NCI-H2227 treated with DMSO at 0.1 percent for 48 hours (cell line): ENCODE data around the gene NCKAP5.
A peak's percentile ranks its signal among the peaks of the same experiment; 100 is the strongest.
"Not testable (repeated sequence)": the region's sequence is repeated elsewhere in the genome, so short reads cannot be mapped to it uniquely, and the experiment has no call there.

Experiments
- DNase-seq: peaks from one replicate; lab custom pipeline; 2025; lab: John Stamatoyannopoulos, UW

Gene NCKAP5

DNA sequence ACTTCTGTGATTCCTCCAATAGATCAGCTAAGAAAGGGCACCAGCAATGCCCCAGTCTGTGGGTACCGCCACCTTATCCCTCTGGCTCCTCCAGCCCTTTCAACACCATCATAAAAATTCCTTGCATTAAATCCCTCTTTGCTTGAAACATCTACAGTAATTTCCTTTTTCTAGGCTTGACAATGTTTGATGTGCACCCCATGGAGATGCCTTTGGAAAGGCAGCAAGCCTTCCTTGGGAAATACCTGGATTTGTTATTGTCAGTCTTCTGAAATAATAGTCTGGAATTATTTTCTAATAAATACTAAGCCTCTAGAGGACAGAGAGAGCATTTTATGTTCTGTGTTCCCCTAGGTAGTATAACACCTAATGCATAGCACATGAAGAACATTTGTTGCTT, 46.1 kb downstream of the NCKAP5 start:
- DNase-seq: no peak

DNA sequence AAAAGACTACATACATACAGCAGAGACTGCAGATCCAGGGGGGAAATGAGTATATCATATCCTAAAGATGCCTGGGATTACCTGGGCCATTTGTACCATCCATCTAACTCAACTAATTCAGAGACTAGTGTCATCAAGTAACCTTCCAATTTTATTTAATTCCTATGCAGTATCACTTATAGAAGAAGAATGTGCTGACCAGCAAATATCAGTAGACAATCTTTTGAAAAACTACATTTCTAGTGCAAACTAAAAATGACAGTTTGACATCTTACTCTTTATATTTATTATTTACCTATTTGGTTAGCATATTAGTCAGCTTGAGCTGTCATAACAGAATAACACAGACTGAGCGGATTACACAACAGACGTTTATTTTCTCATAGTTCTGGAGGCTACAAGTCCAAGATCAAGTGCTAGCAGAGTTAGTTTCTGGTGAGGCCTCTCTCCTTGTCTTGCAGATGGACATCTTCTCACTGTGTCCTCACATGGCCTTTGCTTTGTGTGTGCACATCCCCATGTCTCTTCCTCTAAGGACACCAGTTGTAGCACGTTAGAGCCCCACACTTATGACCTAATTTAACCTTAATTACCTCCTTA, 47.0 kb downstream of the NCKAP5 start:
- no peak for DNase-seq

DNA sequence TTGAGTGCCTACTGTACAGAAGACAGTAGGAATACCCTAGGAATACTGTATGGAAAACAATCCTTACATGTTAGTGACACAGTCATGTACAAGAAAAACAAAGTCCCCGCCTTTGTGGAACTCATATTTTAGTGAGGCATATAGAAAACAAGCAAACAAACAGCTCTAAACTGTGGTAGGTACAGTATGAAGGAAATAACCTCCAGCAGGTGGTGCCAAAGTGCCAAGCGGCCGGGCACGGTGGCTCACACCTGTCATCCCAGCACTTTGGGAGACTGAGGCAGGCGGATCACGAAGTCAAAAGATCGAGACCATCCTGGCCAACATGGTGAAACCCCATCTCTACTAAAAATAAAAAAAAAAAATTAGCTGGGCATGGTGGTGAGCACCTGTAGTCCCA, 48.6 kb downstream of the NCKAP5 start:
- DNase-seq: not testable (repeated sequence)

DNA sequence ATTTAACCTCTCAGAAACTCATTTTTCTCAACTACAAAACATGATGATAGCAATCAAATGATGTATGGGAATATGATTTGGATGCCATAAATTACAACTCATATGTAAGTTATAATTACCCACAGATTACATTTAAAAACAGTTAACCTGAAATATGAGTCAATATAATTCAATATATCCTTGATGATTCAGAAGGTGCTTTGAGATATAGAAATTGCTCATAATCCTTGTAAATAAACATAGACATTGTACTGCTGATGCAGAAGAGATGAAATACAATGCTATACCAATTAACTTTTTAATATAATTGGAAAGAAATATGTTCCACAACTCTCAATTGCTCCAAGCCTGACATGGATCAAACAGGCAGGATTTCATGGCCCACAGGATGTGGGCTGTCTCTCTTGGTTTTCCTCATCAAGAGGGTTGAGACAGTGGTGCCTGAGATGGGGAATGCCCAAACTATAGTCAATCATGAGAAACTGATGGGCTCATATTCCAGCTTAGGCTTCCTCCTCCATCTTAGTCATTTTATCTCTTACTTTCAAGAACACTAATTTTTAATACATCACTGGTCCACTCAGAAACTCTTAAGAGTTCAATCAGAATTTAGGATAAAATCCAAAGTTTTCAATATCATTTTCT, 49.4 kb downstream of the NCKAP5 start:
- no peak for DNase-seq

DNA sequence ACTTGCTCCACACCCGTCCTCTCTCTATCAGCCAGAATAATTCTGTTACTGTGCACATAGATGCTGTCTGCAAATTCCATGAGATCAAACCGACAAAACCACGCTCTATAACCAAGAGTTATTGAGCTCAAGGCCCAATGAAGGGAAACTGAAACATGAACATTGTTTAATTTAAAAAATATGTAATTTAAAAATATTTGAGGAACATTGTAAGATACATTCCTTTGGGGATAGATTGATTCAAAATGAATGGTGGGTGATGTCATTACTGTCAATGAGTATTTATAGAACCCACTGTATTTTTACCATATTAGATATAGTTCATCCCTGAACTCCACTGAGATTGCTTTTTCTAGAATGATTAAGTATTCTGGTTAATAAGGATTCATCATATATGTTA, 50.4 kb downstream of the NCKAP5 start:
- DNase-seq: no peak

DNA sequence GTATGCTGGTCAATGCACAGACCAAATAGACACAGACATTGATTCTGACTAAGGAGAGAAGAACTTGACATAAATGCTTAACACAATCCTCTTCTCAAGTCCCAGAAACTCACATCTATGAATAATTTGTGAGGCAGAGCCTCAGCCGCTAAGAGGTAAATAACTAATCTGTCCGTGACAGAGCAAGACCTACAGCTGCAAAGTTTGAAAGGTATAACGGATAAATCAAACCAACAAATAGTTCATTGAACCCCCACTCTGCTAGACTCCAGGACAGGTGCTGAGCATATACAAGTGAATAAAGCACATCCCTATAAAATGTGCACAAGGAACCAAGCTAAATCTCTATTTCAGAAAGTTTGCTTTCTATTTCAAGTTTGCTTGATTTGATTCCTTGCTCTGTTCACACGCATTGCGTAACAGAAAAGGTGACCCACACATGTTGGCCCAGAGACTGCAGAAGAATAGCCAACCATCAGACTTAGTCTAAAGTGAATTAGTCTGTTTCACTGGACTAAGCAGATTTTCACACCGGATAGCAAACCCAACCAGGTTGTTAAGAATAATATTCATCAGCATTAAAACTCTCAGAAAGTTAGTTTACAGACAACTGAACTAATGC, 51.7 kb downstream of the NCKAP5 start:
- DNase-seq: no peak

DNA sequence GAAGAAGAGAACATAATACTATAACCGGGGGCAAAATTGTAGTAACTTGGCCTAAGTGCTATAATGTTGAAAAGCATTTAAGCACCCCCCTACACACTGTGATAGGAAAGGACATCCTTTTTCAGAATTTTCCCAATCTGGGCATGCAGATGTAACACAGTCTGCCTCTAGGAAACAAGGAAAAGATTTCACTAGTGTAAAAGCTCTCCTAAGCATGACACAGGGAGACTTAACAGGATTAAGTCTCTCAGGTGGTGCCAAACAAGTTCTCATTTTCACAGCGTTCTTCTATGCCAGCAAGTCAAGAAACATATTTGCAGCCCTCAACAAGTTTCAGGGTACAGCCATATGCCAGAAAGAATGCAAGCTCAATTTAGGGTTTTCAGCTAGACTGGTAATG, 53.0 kb downstream of the NCKAP5 start:
- DNase-seq: no peak

DNA sequence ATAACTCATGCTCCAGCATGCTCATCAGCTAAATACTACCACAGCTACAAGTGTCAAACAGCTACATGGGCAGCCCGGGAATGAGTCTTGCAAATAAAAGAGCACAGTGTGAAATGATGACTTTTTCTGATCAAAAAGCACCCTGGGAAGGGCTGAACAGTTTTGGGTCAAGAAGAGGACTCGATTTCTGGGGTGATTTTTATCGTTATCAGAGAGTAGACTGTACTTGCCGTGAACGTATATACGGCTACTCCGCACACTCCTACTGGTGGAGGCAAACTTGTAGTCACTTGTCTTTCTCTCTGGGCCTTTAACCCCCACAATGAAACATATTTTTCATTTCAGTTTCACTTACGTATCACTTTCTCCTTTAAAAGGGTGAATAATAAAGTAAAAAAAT, 54.4 kb downstream of the NCKAP5 start:
- DNase-seq: no peak

DNA sequence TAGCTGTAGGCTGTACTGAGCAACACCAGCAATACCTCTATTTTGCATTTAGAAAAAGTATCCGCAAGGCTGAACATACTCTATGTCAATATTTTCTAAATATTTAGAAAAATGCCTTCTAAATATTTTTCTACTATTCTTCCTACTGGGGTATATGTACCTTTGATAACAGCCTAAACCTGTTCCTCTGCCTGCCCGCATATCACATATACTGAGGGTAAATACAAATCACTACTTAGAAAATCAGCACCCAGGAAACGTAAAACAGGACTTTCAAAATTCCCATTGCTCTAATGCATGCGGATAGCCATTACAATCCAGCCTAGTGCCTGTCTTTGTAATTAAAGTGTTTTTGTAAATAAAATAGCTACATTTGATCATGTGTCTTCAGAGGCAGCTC, 56.1 kb downstream of the NCKAP5 start:
- DNase-seq: no peak

DNA sequence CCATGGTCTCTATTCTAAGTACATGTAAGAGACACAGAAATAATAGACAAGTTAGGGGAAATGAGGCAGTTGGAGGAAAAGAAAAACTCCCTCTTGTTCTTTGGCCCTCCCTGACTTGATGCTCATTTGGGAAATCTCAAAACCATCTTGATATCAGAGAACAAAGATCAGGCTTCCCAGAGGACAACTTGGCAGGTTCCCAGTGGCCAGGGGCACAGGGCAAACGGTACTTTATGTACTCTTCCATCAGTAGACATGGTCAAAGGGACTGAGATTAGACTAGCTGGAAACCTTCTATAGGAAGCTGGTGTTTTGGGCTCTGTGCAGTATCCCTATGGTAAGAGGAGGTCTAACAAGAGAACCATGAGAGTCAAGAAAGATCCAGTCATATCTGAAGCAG, 56.6 kb downstream of the NCKAP5 start:
- no peak for DNase-seq

DNA sequence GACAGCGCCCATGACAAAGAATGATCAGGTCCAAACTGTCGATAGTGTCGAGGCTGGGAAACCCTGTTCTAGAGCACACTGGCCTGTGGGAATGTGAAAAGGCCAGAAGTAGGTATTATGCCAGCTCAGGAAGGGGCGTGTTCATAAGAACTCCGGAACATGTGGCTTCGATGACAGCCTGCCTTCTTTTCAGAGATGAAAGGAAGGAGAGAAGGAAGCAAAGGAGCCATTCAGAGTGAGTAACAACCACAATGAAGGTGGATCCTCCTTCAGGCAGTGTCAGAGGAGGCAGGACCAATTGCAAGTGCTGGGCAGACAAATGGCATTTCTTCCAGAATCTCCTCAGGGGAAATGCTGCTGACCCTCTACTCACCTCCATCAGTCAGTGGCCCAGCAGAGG, 58.5 kb downstream of the NCKAP5 start:
- no peak for DNase-seq

DNA sequence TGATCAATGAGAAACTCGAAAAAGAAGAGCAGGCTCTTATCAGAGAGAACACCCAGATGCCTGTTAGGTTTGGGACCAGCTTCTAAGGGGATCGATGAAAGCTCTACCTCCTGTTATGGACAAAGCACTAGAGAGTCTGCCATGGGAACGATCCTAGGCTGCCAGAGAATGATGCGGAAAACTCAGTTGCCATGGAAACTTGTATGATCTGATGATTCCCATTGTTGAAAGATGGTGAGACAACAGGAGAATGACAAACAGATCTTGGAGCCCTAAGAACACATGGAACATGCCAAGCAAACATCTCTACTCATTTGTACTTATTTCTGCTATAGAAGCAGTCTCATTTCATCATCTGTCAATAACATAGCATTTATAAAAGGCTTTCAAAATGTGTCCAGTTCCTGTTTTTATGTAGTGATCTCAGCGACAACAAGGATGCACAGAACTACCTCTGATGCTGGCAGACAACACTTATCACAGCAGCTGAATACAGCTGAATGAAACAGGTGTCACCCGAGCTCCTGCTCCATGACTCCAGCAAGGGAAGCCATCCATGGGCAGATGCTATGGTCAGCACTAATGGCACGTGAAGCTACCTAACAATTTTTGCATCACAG, 59.6 kb downstream of the NCKAP5 start:
- peak; percentile 14 for DNase-seq

DNA sequence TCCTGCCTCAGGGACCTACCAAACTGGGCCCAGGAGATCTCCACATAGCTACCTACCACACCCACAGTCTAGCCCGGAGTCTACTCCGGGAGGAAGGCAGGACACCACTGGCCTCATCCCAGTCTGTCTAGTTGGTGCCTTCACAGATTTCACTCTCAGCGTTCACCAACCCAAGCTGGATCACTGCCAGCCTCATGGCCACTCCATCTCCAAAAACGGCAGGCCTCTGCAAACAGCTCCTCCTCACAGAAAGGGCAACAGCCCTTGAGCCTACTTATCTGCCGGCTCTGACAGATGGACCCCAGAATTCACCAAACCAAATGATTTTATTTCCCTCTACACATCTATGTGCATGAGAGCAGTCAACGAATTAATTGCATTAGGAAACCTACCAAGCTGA, 61.3 kb downstream of the NCKAP5 start:
- no peak for DNase-seq

DNA sequence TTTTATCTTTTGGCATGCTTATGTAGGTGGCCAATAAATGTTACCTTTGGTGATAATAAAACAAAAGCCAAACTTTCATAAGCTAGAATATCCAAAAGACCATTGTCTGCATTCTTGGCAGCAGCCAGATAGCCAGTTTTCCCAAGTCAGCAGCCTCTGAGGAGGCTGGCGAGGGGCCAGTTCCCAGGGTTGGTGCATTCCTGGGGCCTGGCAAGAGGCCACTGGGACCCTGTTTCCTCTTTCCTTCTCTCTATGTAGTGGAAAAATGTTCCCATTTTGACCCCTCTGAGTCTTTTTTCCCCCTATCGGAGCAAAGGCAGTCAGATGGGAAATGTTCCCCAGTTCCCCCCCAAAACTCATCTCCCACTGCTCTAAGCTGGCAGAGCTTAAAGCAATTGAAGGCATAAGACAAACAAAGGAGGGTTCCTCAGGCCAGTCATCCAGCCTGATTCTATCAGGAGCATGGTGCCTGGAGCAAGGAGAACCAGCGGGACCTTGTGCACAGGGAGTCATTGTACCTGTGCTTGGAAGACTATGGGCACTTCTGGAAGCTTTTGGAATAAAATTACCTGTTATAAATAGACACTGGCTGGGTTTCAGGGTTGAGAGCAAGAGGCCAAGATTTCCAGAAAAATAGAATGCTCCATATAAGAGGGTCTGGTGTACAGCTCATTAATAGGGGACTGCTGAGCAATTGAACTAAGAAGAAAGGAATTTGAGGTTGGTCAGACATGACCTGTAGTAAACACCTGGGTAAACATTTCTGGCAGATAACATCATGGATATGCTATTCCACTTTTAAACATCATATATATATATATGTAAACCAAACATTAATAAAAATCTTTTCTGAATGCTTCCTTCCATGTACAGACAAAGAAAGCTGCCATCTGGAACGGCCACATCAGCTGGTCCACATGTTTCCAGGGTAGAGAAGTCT, 63.4 kb downstream of the NCKAP5 start:
- DNase-seq: no peak

DNA sequence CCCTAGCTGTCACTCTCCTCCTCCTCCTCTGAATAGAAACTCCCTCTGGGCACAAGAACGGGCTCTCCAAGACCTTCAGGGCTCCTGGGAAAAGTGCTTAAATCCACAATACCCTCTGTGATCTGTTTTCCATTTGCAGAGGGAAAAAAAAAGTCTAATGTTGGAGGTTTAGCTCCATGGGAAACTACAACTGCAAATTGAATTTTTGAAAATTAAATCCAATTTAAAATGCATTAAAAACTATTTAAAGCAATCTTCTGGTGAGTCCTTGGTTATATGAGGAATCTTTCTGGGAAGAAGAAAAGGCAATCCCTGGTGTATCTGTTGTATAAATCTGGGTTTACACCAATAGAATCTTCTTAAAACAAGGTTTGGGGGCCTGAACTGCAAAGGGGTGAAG, 64.3 kb downstream of the NCKAP5 start:
- DNase-seq: no peak

DNA sequence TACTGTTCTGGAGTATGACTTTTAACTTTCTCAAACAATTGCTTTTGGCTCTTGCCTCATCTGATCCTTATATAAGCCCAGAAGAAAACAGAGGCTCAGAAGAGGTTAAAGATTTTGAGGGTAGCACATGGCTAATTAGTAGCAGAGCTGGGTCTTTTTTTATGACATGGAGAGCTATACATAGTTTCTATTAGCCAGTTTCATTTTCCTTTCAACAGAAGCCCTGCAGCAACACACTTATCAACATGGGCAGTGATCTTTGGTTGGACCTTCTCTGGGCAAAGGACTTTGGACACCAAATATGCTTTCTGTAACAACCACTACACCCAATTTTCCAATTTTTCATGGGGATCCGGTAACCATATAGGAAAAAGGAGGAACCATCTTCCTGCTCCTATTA, 64.9 kb downstream of the NCKAP5 start:
- DNase-seq: no peak

DNA sequence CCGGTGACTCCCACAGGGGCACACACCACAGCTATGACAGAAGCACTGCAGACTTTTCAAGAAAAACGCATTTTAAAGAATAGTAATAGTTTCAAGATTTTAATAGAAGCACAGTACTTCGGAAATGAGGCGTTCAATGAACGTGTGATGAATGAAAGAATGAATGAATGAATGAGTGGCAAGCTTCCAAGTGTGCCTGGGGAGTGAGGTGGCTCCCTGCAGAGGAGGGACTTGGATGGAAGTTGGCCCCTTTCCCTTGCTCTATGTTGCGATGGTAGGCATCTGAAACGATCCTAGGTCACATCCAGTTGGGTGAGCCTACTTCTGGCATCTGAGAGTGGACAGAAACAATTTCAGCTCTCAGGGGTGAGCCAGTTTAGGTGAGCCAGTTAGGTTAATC, 65.6 kb downstream of the NCKAP5 start:
- no peak for DNase-seq

DNA sequence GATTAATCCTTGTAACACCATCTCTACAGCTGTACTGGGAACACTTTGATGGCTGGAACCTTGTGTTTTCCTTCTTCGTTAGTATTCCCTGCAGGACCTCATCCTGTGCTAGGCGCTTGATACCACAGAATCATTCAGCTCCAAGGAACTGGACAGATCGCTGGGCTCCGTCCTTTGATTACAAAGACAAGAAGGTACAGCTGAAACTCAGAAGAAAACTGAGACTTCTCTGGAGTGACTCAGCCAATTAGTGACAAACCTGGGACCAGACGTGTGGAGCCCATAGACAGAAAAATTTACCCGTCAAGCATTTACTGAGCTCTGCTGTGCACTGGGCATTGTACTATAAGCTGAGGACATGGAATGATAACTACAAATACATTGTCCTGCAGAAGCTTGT, 67.3 kb downstream of the NCKAP5 start:
- DNase-seq: no peak

DNA sequence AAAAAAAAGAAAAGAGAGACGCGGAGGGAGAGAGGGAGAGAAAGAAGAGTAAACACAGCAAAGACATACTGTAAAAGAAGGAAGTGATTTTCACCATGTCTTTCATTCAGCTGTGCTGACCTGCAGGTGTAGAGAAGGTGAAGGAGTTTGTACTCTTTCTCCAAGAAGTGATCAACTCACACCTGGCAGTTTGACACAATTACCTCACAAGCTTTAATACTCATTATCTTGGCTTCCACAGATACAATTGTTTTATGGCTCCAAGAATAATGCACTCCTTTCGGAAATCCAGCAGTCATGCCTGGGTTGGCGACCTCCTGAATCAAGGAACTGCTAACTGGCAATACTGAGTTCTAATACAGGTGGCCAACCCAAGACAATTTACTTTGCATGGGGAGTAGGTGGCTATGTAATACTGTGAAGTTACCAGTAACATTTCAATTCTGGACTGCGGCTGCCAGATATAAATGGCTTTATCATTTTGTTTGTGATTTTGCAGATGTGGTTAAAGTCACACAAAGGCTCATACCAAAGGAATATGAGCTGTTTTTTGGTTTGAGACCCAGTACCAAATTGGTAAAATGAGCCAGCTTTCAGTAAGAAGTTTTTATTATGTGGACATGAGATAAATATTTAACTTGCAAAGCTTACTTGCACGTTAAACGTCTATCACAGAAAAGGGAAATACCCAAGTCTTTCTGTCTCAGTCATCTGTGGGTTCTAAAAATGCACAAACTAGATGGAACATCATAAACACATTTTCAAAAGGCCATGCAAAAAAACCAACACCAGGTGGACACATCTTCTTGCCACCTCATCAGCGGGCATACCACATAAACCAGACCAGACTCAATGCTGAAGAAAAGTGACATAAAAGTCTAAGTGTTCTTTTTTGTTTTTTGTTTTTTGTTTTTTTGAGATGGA, 69.3 kb downstream of the NCKAP5 start:
- DNase-seq: no peak

DNA sequence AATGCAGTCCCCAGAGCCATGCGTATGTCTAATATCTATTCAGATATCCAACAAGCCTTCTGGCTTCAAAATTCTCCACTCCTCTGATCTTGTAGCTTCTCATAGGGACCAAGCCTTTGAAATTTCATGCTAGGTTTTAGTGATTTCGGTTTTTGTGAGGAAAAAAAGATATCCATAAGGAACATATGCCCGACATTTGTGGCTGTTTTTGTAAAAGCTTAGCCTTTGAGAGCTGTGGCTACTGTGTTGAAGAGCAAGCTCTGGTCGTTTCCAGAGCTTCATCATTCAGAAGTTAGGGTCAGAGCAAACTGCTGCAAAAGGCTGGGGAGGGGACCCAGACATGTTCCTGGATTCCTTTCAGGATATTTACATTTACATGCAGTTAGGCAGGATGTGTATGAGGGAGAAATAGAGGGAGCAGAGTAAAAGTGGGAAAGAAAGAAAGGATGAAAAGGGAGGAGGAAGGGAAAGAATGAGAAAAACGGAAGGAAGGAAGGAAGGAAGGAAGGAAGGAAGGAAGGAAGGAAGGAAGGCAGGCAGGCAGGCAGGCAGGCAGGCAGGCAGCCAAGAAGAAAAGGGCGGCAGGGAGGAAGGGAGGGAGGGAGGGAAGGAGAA, 70.2 kb downstream of the NCKAP5 start:
- no peak for DNase-seq
